H7 (cell line): Measurements from ENCODE around the gene MRTFB. TPM values are rescaled to one million over a fixed set of nuclear protein-coding genes. Genes with fewer than 3 reads are reported as not detected.

Source experiments
- DNase-seq: peaks from one replicate; pipeline ENCODE4 v3.0.0; 2012
- H3K27me3 ChIP-seq: 2 replicates; pipeline ENCODE4 v1.6.0; 2011; ENCODE audit warnings: mild to moderate bottlenecking, low read length; ENCODE audit not compliant: control insufficient read depth, insufficient read depth
- H3K36me3 ChIP-seq: replicated peaks from 2 replicates; pipeline ENCODE4 v1.5.1; 2011; ENCODE audit warnings: low read length; ENCODE audit not compliant: control insufficient read depth, insufficient read depth
- H3K4me3 ChIP-seq: 2 replicates; pipeline ENCODE4 v1.5.1; 2011; ENCODE audit warnings: low read depth, mild to moderate bottlenecking, control low read depth, low read length, moderate library complexity; ENCODE audit not compliant: insufficient read depth
- total RNA-seq: library from RNA; depleted of rRNA; stranded (reverse); fragments of >200 nt; shearing (Covaris generic); gene quantifications from 2 replicates; pipeline ENCODE4 v1.2.3, GENCODE V29; 2014

MRTFB gene
- total RNA-seq, 1 experiment from 2014 or later: 4.5 TPM

DNA sequence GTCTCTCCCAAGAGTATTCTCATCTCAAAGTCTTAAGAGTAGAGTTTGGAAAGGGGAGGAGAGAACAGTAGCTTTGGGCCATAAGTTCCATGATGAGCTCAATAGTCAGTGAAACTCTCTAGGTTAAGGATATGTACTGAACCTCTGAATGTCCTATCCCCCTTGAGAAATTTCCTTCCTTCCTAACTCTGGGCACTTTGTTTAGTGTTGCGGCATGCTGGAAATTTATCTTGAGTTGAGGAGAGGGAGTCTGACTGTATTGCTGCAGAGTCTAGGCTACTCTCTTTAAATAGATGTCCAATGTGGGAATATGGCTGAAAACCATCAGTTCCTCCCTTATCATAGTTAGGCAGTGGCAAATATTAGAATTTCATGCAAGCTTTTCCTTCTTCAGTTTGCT lies 16.1 kb downstream of the MRTFB start:
- Histone ChIP-seq H3K36me3 (no peaks in the 10 kb centered on the region), H3K4me3 (no peak overlapping the region)
- DNase-seq: no peak

GRCh38 chr16:14087590-14088154 lies 16.6 kb downstream of the MRTFB start:
- DNase-seq: no peak
- no peaks in the 10 kb centered on the region for H3K27me3 ChIP-seq
- no peaks in the 10 kb centered on the region for H3K36me3 ChIP-seq
- H3K4me3 ChIP-seq: no peak overlapping the region

More for the DNA sequence above, 16.1 kb downstream of the MRTFB start:
- H3K27me3 ChIP-seq: no peaks in the 10 kb centered on the region

DNA sequence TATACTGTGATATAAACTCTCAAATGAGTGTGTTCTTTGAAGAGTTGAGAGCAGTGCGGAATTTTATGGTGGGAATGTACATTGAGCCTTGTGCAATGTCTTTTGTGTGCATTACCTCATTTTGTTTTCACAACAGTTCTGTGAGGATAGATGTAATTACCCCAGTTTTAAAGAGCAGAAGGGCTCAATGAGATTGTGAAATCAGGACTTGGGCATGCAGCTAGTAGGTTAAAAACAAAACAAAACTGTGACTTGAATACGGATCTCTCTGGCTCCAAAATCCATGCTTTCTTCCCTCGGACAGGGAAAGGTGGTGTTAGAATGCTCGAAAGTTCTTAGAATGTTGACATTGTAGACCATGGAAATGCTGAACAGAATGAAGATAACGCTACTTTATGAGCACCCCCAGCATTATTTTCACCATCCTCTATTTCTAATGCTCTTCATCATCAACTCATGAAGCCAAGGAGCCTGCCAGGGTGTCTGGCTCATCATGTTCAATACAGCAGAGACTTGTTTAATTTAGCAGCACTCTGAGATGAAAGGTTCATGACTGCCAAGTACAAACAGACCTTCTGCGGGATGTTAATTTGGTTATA lies 17.1 kb downstream of the MRTFB start:
- no peaks in the 10 kb centered on the region for H3K27me3 ChIP-seq
- no peak overlapping the region for H3K4me3 ChIP-seq
- no peaks in the 10 kb centered on the region for H3K36me3 ChIP-seq
- no peak for DNase-seq

DNA sequence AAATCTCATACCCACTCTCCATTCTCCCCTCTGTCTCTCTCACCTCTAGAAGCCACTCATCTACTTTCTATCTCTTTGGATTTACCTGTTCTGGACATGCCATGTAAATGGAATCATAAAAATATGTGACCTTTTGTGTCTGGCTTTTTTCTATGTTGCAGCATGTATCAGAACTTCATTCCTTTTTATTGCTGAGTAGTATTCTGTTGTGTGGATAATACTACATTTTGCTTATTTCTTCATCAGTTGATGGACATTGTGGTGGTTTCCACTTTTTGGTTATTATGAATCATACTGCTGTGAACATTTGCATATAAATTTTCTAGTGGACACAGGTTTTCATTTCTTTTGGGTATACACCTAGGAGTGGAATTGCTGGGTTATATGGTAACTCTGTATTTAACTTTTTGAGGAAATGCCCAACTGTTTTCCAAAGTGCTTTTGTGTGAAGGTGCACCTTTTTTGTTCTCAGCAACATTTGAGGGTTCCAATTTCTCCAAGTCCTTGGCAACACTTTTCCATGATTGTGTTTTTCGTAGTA lies 18.2 kb downstream of the MRTFB start:
- no peaks in the 10 kb centered on the region for H3K36me3 ChIP-seq
- no peaks in the 10 kb centered on the region for H3K27me3 ChIP-seq
- DNase-seq: no peak
- no peak overlapping the region for H3K4me3 ChIP-seq

DNA sequence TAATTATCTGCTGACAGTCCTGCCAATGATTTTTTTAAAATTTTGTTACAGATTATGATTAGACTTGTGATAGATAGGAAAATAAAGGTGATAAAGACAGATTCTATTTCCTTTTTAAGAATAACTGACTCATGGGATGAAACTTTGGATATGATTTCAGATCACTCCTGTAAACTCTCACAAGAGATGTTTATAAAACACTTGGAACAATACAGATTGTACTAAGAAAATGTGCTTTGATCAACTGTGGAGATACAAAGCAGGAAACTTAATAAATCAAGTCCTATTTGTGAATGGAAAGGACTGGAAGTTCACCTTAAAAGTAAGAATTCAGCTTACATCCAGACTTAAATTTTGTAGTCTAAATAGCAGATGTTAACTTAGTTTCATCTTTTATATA lies 21.4 kb downstream of the MRTFB start:
- DNase-seq: no peak
- H3K27me3 ChIP-seq: no peaks in the 10 kb centered on the region

DNA sequence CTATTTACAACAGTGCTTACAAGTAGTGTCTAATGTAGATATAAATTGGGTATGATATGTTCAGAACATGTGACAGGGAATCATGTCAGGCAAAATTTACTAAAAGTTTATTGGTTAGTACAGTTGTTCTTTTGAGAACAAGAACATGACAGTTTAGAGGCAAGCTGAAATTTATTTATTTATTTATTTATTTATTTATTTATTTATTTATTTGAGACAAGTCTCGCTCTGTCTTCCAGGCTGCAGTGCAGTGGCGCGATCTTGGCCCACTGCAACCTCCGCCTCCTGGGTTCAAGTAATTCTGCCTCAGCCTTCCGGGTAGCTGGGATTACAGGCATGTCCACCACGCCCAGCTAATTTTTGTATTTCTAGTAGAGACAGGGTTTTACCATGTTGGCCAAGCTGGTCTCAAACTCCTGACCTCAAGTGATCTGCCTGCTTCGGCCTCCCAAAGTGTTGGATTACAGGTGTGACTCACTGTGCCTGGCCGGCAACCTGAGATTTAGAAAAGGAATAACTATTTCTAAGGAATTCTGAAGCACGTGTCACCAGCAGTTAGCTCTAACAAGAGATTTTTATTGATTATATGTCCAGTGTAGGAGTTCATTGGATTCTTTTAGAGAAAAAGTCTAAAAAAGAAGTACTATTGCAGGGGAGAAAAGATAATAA lies 24.9 kb downstream of the MRTFB start:
- H3K27me3 ChIP-seq: no peaks in the 10 kb centered on the region
- H3K4me3 ChIP-seq: no peak overlapping the region
- no peaks in the 10 kb centered on the region for H3K36me3 ChIP-seq
- DNase-seq: no peak

More for the DNA sequence above, 21.4 kb downstream of the MRTFB start:
- no peaks in the 10 kb centered on the region for H3K36me3 ChIP-seq
- H3K4me3 ChIP-seq: no peak overlapping the region

GRCh38 chr16:14097182-14097959 lies 26.3 kb downstream of the MRTFB start:
- no peak for DNase-seq
- H3K27me3 ChIP-seq: no peaks in the 10 kb centered on the region
- no peaks in the 10 kb centered on the region for H3K36me3 ChIP-seq
- H3K4me3 ChIP-seq: no peak overlapping the region

- no peak for DNase-seq
- no peaks in the 10 kb centered on the region for H3K27me3 ChIP-seq
- H3K4me3 ChIP-seq: no peak overlapping the region
- no peaks in the 10 kb centered on the region for H3K36me3 ChIP-seq
These were observed 27.0 kb downstream of the MRTFB start for GRCh38 chr16:14098081-14098480.

GRCh38 chr16:14100825-14101224 lies 29.7 kb downstream of the MRTFB start:
- no peak overlapping the region for H3K4me3 ChIP-seq
- no peaks in the 10 kb centered on the region for H3K36me3 ChIP-seq
- no peak for DNase-seq
- no peaks in the 10 kb centered on the region for H3K27me3 ChIP-seq

GRCh38 chr16:14101415-14101814 lies 30.3 kb downstream of the MRTFB start:
- Histone ChIP-seq H3K4me3 (no peak overlapping the region), H3K27me3 (no peaks in the 10 kb centered on the region), H3K36me3 (no peaks in the 10 kb centered on the region)
- no peak for DNase-seq

DNA sequence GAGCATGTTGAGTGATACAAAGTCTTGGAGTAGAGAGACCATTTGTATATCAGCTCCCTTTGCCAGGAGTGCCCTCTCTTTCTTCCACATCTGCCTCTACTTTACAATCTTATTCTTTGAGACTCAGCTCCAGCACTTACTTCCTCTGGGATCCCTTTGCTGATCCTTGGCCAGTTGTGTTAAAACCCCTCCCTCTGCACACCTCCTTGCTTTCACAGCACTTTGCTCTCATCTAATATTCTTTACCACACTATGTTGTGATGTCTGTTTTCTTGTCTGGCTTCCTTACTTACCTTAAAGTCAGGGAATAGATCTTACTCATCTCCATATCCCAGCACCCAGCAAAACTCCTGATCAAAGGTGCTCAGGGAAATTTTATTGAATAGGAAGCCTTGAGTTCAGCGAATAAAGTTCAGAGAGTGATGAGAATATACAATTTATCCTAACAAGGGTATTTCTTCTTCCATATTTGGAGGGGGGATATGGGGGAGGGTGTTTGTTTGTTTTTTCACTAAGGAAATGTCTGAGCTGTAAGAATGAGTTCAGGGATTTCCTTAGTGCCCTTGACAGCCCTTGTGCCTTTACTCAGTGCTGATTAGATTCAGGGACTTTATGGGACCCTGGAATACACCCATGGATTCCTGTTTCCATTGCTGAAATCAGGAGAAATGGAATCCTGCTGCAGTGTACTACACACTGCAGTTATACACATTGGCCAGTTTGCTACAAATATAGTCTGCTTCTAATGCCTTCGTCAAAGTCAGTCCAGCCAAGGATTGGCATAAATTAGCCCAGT lies 32.0 kb downstream of the MRTFB start:
- no peak overlapping the region for H3K4me3 ChIP-seq
- DNase-seq: no peak
- H3K36me3 ChIP-seq: no peaks in the 10 kb centered on the region
- H3K27me3 ChIP-seq: no peaks in the 10 kb centered on the region

DNA sequence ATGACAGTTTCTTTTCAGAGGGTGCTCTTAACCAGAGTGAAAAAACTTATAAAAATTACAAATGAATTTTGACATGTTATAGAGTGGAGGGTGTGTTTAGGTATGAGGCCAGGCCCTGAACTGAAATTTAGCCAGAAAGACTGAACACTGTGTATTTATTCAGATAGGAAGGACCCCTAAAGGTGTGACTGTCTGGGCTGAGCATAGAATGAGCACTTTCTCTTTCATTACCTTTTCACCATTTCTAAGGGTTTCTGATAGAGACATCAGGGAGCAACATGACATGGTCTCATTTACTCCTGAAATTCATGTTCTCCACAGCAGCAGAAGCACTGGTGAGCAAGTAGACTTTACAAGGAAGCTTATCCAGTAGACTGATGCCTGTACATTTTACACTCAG lies 32.9 kb downstream of the MRTFB start:
- no peaks in the 10 kb centered on the region for H3K36me3 ChIP-seq
- DNase-seq: no peak
- no peak overlapping the region for H3K4me3 ChIP-seq
- no peaks in the 10 kb centered on the region for H3K27me3 ChIP-seq

DNA sequence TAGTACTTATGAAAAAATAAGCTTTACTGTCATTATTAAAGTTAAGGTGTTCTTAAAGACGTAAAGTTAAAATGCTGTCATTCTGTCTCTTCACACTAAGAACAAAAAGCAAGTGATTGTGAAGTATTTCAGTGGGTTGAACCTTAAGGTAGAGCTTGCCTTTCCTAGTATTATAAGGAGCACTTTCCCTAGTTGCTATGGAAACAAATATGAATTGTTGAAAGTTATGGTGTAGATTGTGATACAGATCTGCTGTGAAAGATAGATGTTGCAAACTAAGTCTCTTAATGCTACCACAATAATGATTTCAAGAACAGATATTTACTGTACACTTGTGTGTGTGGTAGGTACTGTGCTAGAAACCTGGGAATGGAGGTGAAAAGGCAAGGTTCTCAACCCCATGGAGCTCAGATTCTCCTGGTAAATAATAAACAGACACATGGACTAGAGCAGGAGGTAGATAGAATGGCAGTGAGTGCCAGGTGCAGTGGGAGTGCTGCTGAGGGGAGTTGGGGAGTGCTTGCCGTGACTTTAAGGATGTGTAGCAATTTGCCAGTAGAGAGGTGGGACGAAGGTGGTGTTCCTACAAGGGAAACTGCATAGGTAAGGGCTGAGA lies 34.7 kb downstream of the MRTFB start:
- no peak for DNase-seq

GRCh38 chr16:14106457-14106856 lies 35.3 kb downstream of the MRTFB start:
- no peak overlapping the region for H3K4me3 ChIP-seq
- no peak for DNase-seq

More for the DNA sequence above, 34.7 kb downstream of the MRTFB start:
- Histone ChIP-seq H3K27me3 (no peaks in the 10 kb centered on the region), H3K4me3 (no peak overlapping the region), H3K36me3 (no peaks in the 10 kb centered on the region)

More at GRCh38 chr16:14106457-14106856, 35.3 kb downstream of the MRTFB start:
- Histone ChIP-seq H3K36me3 (no peaks in the 10 kb centered on the region), H3K27me3 (no peaks in the 10 kb centered on the region)
